K562 (cell line): Measurements from ENCODE around the gene PPARD. TPM values are rescaled to one million over a fixed set of nuclear protein-coding genes. Genes with fewer than 3 reads are reported as not detected.

Source experiments
- CAMTA2 ChIP-seq: fragments of 250-450 bp; sonication (Bioruptor Pico); conservative IDR thresholded peaks from 2 replicates; pipeline ENCODE4 v1.5.1; 2022
- HBP1 ChIP-seq: fragments of 450-650 bp; formaldehyde crosslinking; IDR thresholded peaks from 2 replicates; pipeline ENCODE4 v1.4.0; 2022; ENCODE audit warnings: missing genetic modification characterization
- IRF1 ChIP-seq: sonication (generic); formaldehyde crosslinking; IDR thresholded peaks from 2 replicates; pipeline ENCODE4 v1.8.0; 2022; ENCODE audit warnings: missing genetic modification reagents, mild to moderate bottlenecking, borderline replicate concordance
- KLF10 ChIP-seq: fragments of 250-450 bp; sonication (Bioruptor Pico); IDR thresholded peaks from 2 replicates; pipeline ENCODE4 v1.6.1; 2021; ENCODE audit warnings: matching md5 sums
- MITF ChIP-seq: IDR thresholded peaks from 2 replicates; pipeline ENCODE4 v1.6.1; 2014; ENCODE audit warnings: antibody characterized with exemption
- NRF1 ChIP-seq, 2 experiments: fragments of 450-650 bp; IDR thresholded peaks in 1 of 2; conservative IDR thresholded peaks in 1 of 2; 2 replicates each; pipeline ENCODE4 v1.6.1; 2014; ENCODE audit warnings: mild to moderate bottlenecking in 2 of 2
- TAF7 ChIP-seq: fragments of 450-650 bp; IDR thresholded peaks from 2 replicates; pipeline ENCODE4 v1.6.1; 2016; ENCODE audit warnings: missing genetic modification characterization, missing compliant biosample characterization
- TARDBP ChIP-seq: fragments of 450-650 bp; IDR thresholded peaks from 2 replicates; pipeline ENCODE4 v1.6.1; 2016
- ZBTB40 ChIP-seq, 2 experiments: fragments of 450-650 bp in 1 of 2; sonication (generic) in 1 of 2; formaldehyde crosslinking in 1 of 2; IDR thresholded peaks; 2 replicates each; pipeline versions ENCODE4 v1.7.1 to v1.9.0; 2016 to 2022; ENCODE audit warnings: inconsistent platforms in 1 of 2, mild to moderate bottlenecking in 1 of 2, missing genetic modification reagents in 1 of 2
- ZNF280B ChIP-seq: fragments of 250-450 bp; sonication (Bioruptor Pico); IDR thresholded peaks from 2 replicates; pipeline ENCODE4 v1.5.1; 2021; ENCODE audit warnings: mild to moderate bottlenecking
- polyA plus RNA-seq, 8 experiments: library from polyadenylated mRNA; depleted of rRNA in 4 of 8; stranded (reverse) in 5 of 8; unstranded in 3 of 8; fragments of >200 nt; fragmentation: Nextera tagmentation in 2 of 8; fragmentation: Illumina TruSeq in 1 of 8; extraction: Ambion mirVana in 2 of 8; extraction: Trizol in 1 of 8; gene quantifications; 2 replicates each; pipeline versions ENCODE4 v1.2.1 to v1.2.3, GENCODE V29; 2011 to 2014; ENCODE audit warnings: inconsistent platforms in 1 of 8, missing spikeins in 1 of 8
- total RNA-seq, 7 experiments: library from RNA; depleted of rRNA in 6 of 7; stranded (reverse); fragments of >200 nt in 6 of 7; fragmentation: Illumina TruSeq in 2 of 7; extraction: Trizol in 2 of 7; gene quantifications; 2 replicates each; pipeline versions ENCODE4 v1.2.1 to v1.2.3, GENCODE V29; 2011 to 2021; ENCODE audit warnings: low replicate concordance in 1 of 7

PPARD gene
- total and polyA plus RNA-seq, 9 of the 15 experiments (the other 6 are each of a cell fraction or from before 2014, with no cell fraction given) = 0.14 to 13.2 (median 3.8) TPM

- TF ChIP-seq IRF1 (CRISPR knock-in tag) = no peak
- TF ChIP-seq NRF1 (conservative IDR thresholded peaks at IDR 0.05 in 1 of 2, IDR thresholded peaks at IDR 0.05 in 1 of 2) = peak; percentile 85 to 87
- 0 out of 2 replicates have a peak, but pooled peaks have one; percentile 3 for TF ChIP-seq ZBTB40 (IDR thresholded peaks at IDR 0.05)
- TF ChIP-seq ZBTB40 (CRISPR knock-in tag; IDR thresholded peaks at IDR 0.05) = no peak
- TF ChIP-seq TAF7 (tag) = no peak
- no peak for TF ChIP-seq KLF10 (CRISPR knock-in tag)
- TF ChIP-seq CAMTA2 = no peak
- TF ChIP-seq HBP1 (CRISPR knock-in tag) = no peak
- no peak for TF ChIP-seq MITF
- no peak for TF ChIP-seq ZNF280B (CRISPR knock-in tag)
- TF ChIP-seq TARDBP = no peak
These were observed 110.1 kb downstream of the PPARD start, which contains the start of gene FANCE (continued) for GRCh38 chr6:35452183-35453090.
